Measurements from ENCODE around the gene BACE1-AS.

BACE1-AS gene

GRCh38 chr11:117327567-117328374, 36.6 kb downstream of the BACE1-AS start, which contains the start of gene CEP164:
Gene CEP164, plus strand, starts transcription at chr11:117327854. Its CDS starts 10,733 bp downstream, at chr11:117338587.
- H3K4me3 ChIP-seq (ENCODE audit: low read depth, low read length) = peak within 1 kb of the TSS; percentile 77
- peak; percentile 98 for DNase-seq (ENCODE audit: low read depth, low spot score)
- in situ Hi-C loops (cut with HindIII; ENCODE audit: low sequenced_read_pairs) = no loop called here
- TF ChIP-seq CTCF (IDR thresholded peaks at IDR 0.05; ENCODE audit: low read depth, low read length) = no peak

GRCh38 chr11:117328375-117329010, 37.3 kb downstream of the BACE1-AS start:
- peak overlapping the region; percentile 77 for H3K4me3 ChIP-seq (ENCODE audit: low read depth, low read length)
- in situ Hi-C loops (cut with HindIII; ENCODE audit: low sequenced_read_pairs) = no loop called here
- peak; percentile 58 for DNase-seq (ENCODE audit: low read depth, low spot score)
- no peak for TF ChIP-seq CTCF (IDR thresholded peaks at IDR 0.05; ENCODE audit: low read depth, low read length)

DNA sequence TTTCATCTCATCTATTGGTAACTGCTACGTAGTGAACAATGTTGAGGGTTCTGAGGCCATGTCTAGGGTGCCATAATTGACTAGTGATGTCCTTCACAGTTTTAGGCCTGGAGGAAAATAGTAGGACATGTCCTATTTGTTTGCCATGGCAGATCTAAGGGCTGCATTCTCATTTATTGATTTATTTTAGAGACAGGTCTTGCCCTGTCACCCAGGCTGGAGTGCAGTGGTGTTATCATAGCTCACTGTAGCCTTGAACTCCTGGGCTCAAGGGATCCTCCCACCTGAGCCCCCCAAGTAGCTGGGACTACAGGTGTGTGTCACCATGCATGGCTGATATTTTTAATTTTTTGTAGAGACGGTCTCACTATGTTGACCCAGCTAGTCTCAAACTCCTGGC, 41.7 kb downstream of the BACE1-AS start:
- DNase-seq (ENCODE audit: low read depth, low spot score) = no peak
- in situ Hi-C loops (cut with HindIII; ENCODE audit: low sequenced_read_pairs) = no loop called here
- no peak for TF ChIP-seq CTCF (IDR thresholded peaks at IDR 0.05; ENCODE audit: low read depth, low read length)
- H3K4me3 ChIP-seq (ENCODE audit: low read depth, low read length) = no peak overlapping the region

- in situ Hi-C loops (cut with HindIII; ENCODE audit: low sequenced_read_pairs) = no loop called here
- TF ChIP-seq CTCF (IDR thresholded peaks at IDR 0.05; ENCODE audit: low read depth, low read length) = no peak
- H3K4me3 ChIP-seq (ENCODE audit: low read depth, low read length) = no peak overlapping the region
- DNase-seq (ENCODE audit: low read depth, low spot score) = no peak
Observed at GRCh38 chr11:117333917-117334316, 42.8 kb downstream of the BACE1-AS start.

GRCh38 chr11:117334896-117335295, 43.8 kb downstream of the BACE1-AS start:
- no peak overlapping the region for H3K4me3 ChIP-seq (ENCODE audit: low read depth, low read length)
- TF ChIP-seq CTCF (IDR thresholded peaks at IDR 0.05; ENCODE audit: low read depth, low read length) = no peak
- no peak for DNase-seq (ENCODE audit: low read depth, low spot score)
- in situ Hi-C loops (cut with HindIII; ENCODE audit: low sequenced_read_pairs) = no loop called here

GRCh38 chr11:117335399-117335798, 44.3 kb downstream of the BACE1-AS start:
- no peak for DNase-seq (ENCODE audit: low read depth, low spot score)
- in situ Hi-C loops (cut with HindIII; ENCODE audit: low sequenced_read_pairs) = no loop called here
- no peak overlapping the region for H3K4me3 ChIP-seq (ENCODE audit: low read depth, low read length)
- TF ChIP-seq CTCF (IDR thresholded peaks at IDR 0.05; ENCODE audit: low read depth, low read length) = no peak

Data from astrocyte of the spinal cord (primary cell).